Measurements from ENCODE around the gene MIAT. TPM values are rescaled to one million over a fixed set of nuclear protein-coding genes. Genes with fewer than 3 reads are reported as not detected.
A peak's percentile ranks its signal among the peaks of the same experiment; 100 is the strongest.

Gene MIAT
- polyA plus RNA-seq, 2 of the 4 experiments (the other 2 are of a cell fraction), result 1.5 to 2.2 TPM

- TF ChIP-seq REST (IDR thresholded peaks at IDR 0.05) (no peak), ZFP36 (IDR thresholded peaks at IDR 0.05; ENCODE audit: borderline replicate concordance, partially characterized antibody) (no peak), FOSB (CRISPR knock-in tag; IDR thresholded peaks at IDR 0.05) (no peak)
These were observed 6.5 kb upstream of the MIAT start (continued) for GRCh38 chr22:26650722-26651421.

- ChIA-PET CTCF (interaction anchor here (3.2 kb wide), 1 partner anchor 148 kb away, joined by 8 read pairs; no protein-coding TSS in a partner anchor), POLR2A (no interaction called here)
- Histone ChIP-seq H3K27ac (no peak overlapping the region), H3K4me1 (no peaks in the 10 kb centered on the region), H3K4me3 (no peak overlapping the region), H3K4me2 (no peak overlapping the region), H3K9me3 (no peaks in the 10 kb centered on the region)
- ATAC-seq, result no peak
- TF ChIP-seq MAX (IDR thresholded peaks at IDR 0.05), result no peak
- TF ChIP-seq BHLHE40 (IDR thresholded peaks at IDR 0.05; ENCODE audit: low read depth, low read length), result no peak
- TF ChIP-seq CEBPB (IDR thresholded peaks at IDR 0.05), result no peak
- TF ChIP-seq HES2 (IDR thresholded peaks at IDR 0.05), result no peak
- no peak for TF ChIP-seq CTCF (IDR thresholded peaks at IDR 0.05)
- TF ChIP-seq KDM1A (IDR thresholded peaks at IDR 0.05; ENCODE audit: low read depth), result no peak
- no peak for FAIRE-seq
- no peak for DNase-seq (ENCODE audit: low read depth in 1 of 2, low spot score in 1 of 2)
- WGBS (ENCODE audit: missing lambda C conversion rate), result 54% methylated on average over 10 of the region's 10 CpGs
These were observed 5.6 kb upstream of the MIAT start for GRCh38 chr22:26651815-26652214.

- WGBS (ENCODE audit: missing lambda C conversion rate), result 28% methylated on average over 8 of the region's 11 CpGs
- POLR2A ChIA-PET, result no interaction called here
- CTCF ChIA-PET, result no interaction called here
- FAIRE-seq (no peak), ATAC-seq (peak; percentile 14 to 32; a peak in 4 of 6 replicates), DNase-seq (ENCODE audit: low read depth in 1 of 2, low spot score in 1 of 2) (no peak)
- H3K4me1 ChIP-seq, result peaks cover 20% of the 10 kb centered on the region
- no peaks in the 10 kb centered on the region for H3K9me3 ChIP-seq
- H3K4me2 ChIP-seq, result peak overlapping the region; percentile 97
- TF ChIP-seq CEBPB (IDR thresholded peaks at IDR 0.05), result no peak
- peak; percentile 73 for TF ChIP-seq ZFP36 (IDR thresholded peaks at IDR 0.05; ENCODE audit: borderline replicate concordance, partially characterized antibody)
- peak overlapping the region; percentile 63 to 87 for H3K27ac ChIP-seq
- H3K4me3 ChIP-seq, result peak overlapping the region; percentile 50
These were observed 773 bp downstream of the MIAT start for GRCh38 chr22:26658161-26658560.

GRCh38 chr22:26658671-26659478, 1.5 kb downstream of the MIAT start:
- H3K27ac ChIP-seq, result peak overlapping the region; percentile 63 to 87
- ATAC-seq (peak; percentile 96 to 97), DNase-seq (ENCODE audit: low read depth in 1 of 2, low spot score in 1 of 2) (peak; percentile 79 to 93), FAIRE-seq (no peak)
- ChIA-PET POLR2A (no interaction called here), CTCF (interaction anchor here (0.7 kb wide), 1 partner anchor 145 kb away, joined by 3 read pairs; no protein-coding TSS in a partner anchor)
- peaks cover 20% of the 10 kb centered on the region for H3K4me1 ChIP-seq
- peak overlapping the region; percentile 50 for H3K4me3 ChIP-seq
- H3K4me2 ChIP-seq, result peak overlapping the region; percentile 97
- 5% methylated on average over 14 of the region's 27 CpGs for WGBS (ENCODE audit: missing lambda C conversion rate)
- no peaks in the 10 kb centered on the region for H3K9me3 ChIP-seq
- TF ChIP-seq RCOR1 (IDR thresholded peaks at IDR 0.05; ENCODE audit: low read depth, low read length), result no peak
- TF ChIP-seq ELK1 (IDR thresholded peaks at IDR 0.05; ENCODE audit: low read depth, low read length), result no peak
- TF ChIP-seq POLR2A (IDR thresholded peaks at IDR 0.05; ENCODE audit: low read length), result no peak
- TF ChIP-seq MAX (IDR thresholded peaks at IDR 0.05), result peak; percentile 93
- TF ChIP-seq E2F6 (IDR thresholded peaks at IDR 0.05; ENCODE audit: borderline replicate concordance, low read depth), result peak; percentile 42; the same call in 1 of the 2 replicates
- TF ChIP-seq ZFP36 (IDR thresholded peaks at IDR 0.05; ENCODE audit: borderline replicate concordance, partially characterized antibody), result no peak
- no peak for TF ChIP-seq CHD4 (IDR thresholded peaks at IDR 0.05; ENCODE audit: borderline replicate concordance)
- no peak; the same call in 1 of the 2 replicates for TF ChIP-seq MYC (IDR thresholded peaks at IDR 0.05; ENCODE audit: borderline replicate concordance, low read length)
- TF ChIP-seq ZC3H11A (IDR thresholded peaks at IDR 0.05), result no peak
- TF ChIP-seq HOXA7 (CRISPR knock-in tag; IDR thresholded peaks at IDR 0.05), result no peak
- no peak for TF ChIP-seq BCL3 (IDR thresholded peaks at IDR 0.05)
- no peak for TF ChIP-seq CBX8 (IDR thresholded peaks at IDR 0.05)

Measured in A549 (cell line).